Liver (tissue), 9 donors: Measurements from ENCODE around the gene GTF3C6. TPM values are rescaled to one million over a fixed set of nuclear protein-coding genes. Genes with fewer than 3 reads are reported as not detected.

Experiments used
- DNase-seq: peaks from one replicate; pipeline ENCODE4 v3.0.0-alpha.2; 2017; ENCODE audit warnings: low spot score
- H3K27ac ChIP-seq, 2 donors: one replicate each; pipeline ENCODE4 v1.7.0; 2013; ENCODE audit warnings: inconsistent platforms in 2 of 2, low read length in 2 of 2, control low read depth in 1 of 2, low read depth in 1 of 2, mild to moderate bottlenecking in 1 of 2
- H3K27me3 ChIP-seq, 4 donors: one replicate each; pipeline versions ENCODE4 v1.6.1 to v1.7.0; 2013; ENCODE audit warnings: low read length in 3 of 4, inconsistent platforms in 1 of 4, mild to moderate bottlenecking in 1 of 4, moderate library complexity in 1 of 4; ENCODE audit not compliant: control insufficient read depth in 4 of 4, insufficient read depth in 4 of 4
- H3K36me3 ChIP-seq, 4 donors: one replicate each; pipeline versions ENCODE4 v1.6.1 to v1.7.0; 2013; ENCODE audit warnings: low read length in 3 of 4, mild to moderate bottlenecking in 3 of 4, low read depth in 1 of 4, moderate library complexity in 1 of 4; ENCODE audit not compliant: control insufficient read depth in 4 of 4, insufficient read depth in 3 of 4
- H3K4me1 ChIP-seq, 4 donors: one replicate each; pipeline versions ENCODE4 v1.6.1 to v1.7.0; 2013; ENCODE audit warnings: low read length in 3 of 4, mild to moderate bottlenecking in 3 of 4, moderate library complexity in 1 of 4; ENCODE audit not compliant: control insufficient read depth in 4 of 4, insufficient read depth in 4 of 4
- H3K4me3 ChIP-seq, 3 donors: one replicate each; pipeline versions ENCODE4 v1.6.1 to v1.7.0; 2013; ENCODE audit warnings: low read length in 3 of 3, control low read depth in 1 of 3, low read depth in 1 of 3, mild to moderate bottlenecking in 1 of 3
- H3K9ac ChIP-seq, 2 donors: one replicate each; pipeline ENCODE4 v1.7.0; 2013; ENCODE audit warnings: low read length in 2 of 2, mild to moderate bottlenecking in 2 of 2, moderate library complexity in 2 of 2, control low read depth in 1 of 2, low read depth in 1 of 2
- H3K9me3 ChIP-seq, 4 donors: one replicate each; pipeline versions ENCODE4 v1.6.1 to v1.7.0; 2013; ENCODE audit warnings: low read length in 3 of 4; ENCODE audit not compliant: control insufficient read depth in 4 of 4
- CTCF ChIP-seq: fragments of 150-350 bp; IDR thresholded peaks from 2 replicates; pipeline ENCODE4 v1.5.1; 2017; ENCODE audit warnings: improper control_type of control experiment, low read depth, low read length; ENCODE audit not compliant: missing input control
- FOXA1 ChIP-seq: IDR thresholded peaks from 2 replicates; pipeline ENCODE4 v1.6.1; 2016; ENCODE audit warnings: antibody characterized with exemption
- FOXA2 ChIP-seq: IDR thresholded peaks from 2 replicates; pipeline ENCODE4 v1.6.1; 2016; ENCODE audit warnings: antibody characterized with exemption
- GABPA ChIP-seq, 2 donors: IDR thresholded peaks in 1 of 2; conservative IDR thresholded peaks in 1 of 2; 2 replicates each; pipeline ENCODE4 v1.6.1; 2016; ENCODE audit warnings: antibody characterized with exemption in 2 of 2, mild to moderate bottlenecking in 1 of 2, moderate library complexity in 1 of 2
- HNF4A ChIP-seq, 2 donors: conservative IDR thresholded peaks; 2 replicates each; pipeline ENCODE4 v1.6.1; 2016; ENCODE audit warnings: antibody characterized with exemption in 2 of 2, mild to moderate bottlenecking in 2 of 2
- HNF4G ChIP-seq: IDR thresholded peaks from 2 replicates; pipeline ENCODE4 v1.6.1; 2016; ENCODE audit warnings: antibody characterized with exemption
- JUND ChIP-seq, 2 donors: IDR thresholded peaks; 2 replicates each; pipeline ENCODE4 v1.6.1; 2016; ENCODE audit warnings: antibody characterized with exemption in 2 of 2
- MAX ChIP-seq: IDR thresholded peaks from 2 replicates; pipeline ENCODE4 v1.6.1; 2016; ENCODE audit warnings: antibody characterized with exemption
- REST ChIP-seq: IDR thresholded peaks from 2 replicates; pipeline ENCODE4 v1.6.1; 2016; ENCODE audit warnings: antibody characterized with exemption, mild to moderate bottlenecking
- RXRA ChIP-seq, 2 donors: IDR thresholded peaks; 2 replicates each; pipeline ENCODE4 v1.6.1; 2017 to 2018; ENCODE audit warnings: antibody characterized with exemption in 2 of 2, mild to moderate bottlenecking in 1 of 2
- YY1 ChIP-seq: IDR thresholded peaks from 2 replicates; pipeline ENCODE4 v1.6.1; 2016; ENCODE audit warnings: antibody characterized with exemption, mild to moderate bottlenecking
- WGBS: extraction: QIAGEN DNeasy Blood & Tissue Kit; methylation state at CpG from one replicate; pipeline ENCODE4 v1.1.7; 2013; 5-methylcytosine and 5-hydroxymethylcytosine counted together
- polyA plus RNA-seq, 2 donors: library from polyadenylated mRNA; stranded (reverse) in 1 of 2; unstranded in 1 of 2; fragments of 200-250 nt in 1 of 2; fragments of >200 nt in 1 of 2; fragmentation: Nextera tagmentation in 1 of 2; extraction: Ambion mirVana in 1 of 2; gene quantifications; one replicate each; pipeline versions ENCODE4 v1.2.1 to v1.2.3, GENCODE V29; 2013 to 2015
- total RNA-seq, 2 donors: library from RNA; depleted of rRNA; stranded (reverse); fragments of >200 nt; gene quantifications; one replicate each; pipeline ENCODE4 v1.2.3, GENCODE V29; 2014
- donor health status: healthy.
- donor health status: healthy.
- donor health status: healthy.
- donor health status: healthy.
- donor health status: healthy.

GTF3C6 gene
- total and polyA plus RNA-seq, 4 donors, result 16.3 to 53.3 (median 22.2) TPM

GRCh38 chr6:110980227-110980626 lies 21.7 kb downstream of the GTF3C6 start:
- H3K9ac ChIP-seq, result no peak overlapping the region
- no peak for DNase-seq
- H3K27me3 ChIP-seq, result no peaks in the 10 kb centered on the region
- H3K9me3 ChIP-seq, result peaks cover 0 to 1% (median 0%) of the 10 kb centered on the region in 4 donors
- no peak for TF ChIP-seq MAX
- TF ChIP-seq RXRA (IDR thresholded peaks at IDR 0.05), result no peak
- TF ChIP-seq REST, result no peak
- no peak for TF ChIP-seq YY1
- no peak for TF ChIP-seq HNF4G
- no peak overlapping the region for H3K4me3 ChIP-seq
- peaks cover 7 to 14% (median 12%) of the 10 kb centered on the region in 4 donors for H3K4me1 ChIP-seq
- WGBS, result 93% methylated on average over 5 of the region's 5 CpGs
- H3K27ac ChIP-seq, result no peak overlapping the region
- H3K36me3 ChIP-seq, result peaks cover 0 to under 1% (median 0%) of the 10 kb centered on the region in 4 donors

- no peak for DNase-seq
- H3K4me1 ChIP-seq, result peaks cover 7 to 14% (median 12%) of the 10 kb centered on the region in 4 donors
- H3K27ac ChIP-seq, result no peak overlapping the region
Observed at GRCh38 chr6:110980648-110981047, 22.1 kb downstream of the GTF3C6 start.

More at GRCh38 chr6:110980648-110981047, 22.1 kb downstream of the GTF3C6 start:
- Histone ChIP-seq H3K27me3 (no peaks in the 10 kb centered on the region), H3K4me3 (peak overlapping the region in 1 of 3 donors; percentile 95), H3K36me3 (peaks cover 0 to 3% (median 0%) of the 10 kb centered on the region in 4 donors), H3K9me3 (peaks cover 0 to 1% (median 0%) of the 10 kb centered on the region in 4 donors), H3K9ac (no peak overlapping the region)
- no peak for TF ChIP-seq REST
- TF ChIP-seq YY1, result no peak
- no peak for TF ChIP-seq MAX
- no peak for TF ChIP-seq RXRA (IDR thresholded peaks at IDR 0.05)
- TF ChIP-seq FOXA1, result no peak
- TF ChIP-seq GABPA (IDR thresholded peaks at IDR 0.05 in 1 of 2, conservative IDR thresholded peaks at IDR 0.05 in 1 of 2), result no peak
- TF ChIP-seq FOXA2, result no peak
- TF ChIP-seq JUND (IDR thresholded peaks at IDR 0.05), result no peak
- no peak for TF ChIP-seq CTCF
- no peak for TF ChIP-seq HNF4A (conservative IDR thresholded peaks at IDR 0.05)
- WGBS, result 98% methylated on average over 9 of the region's 9 CpGs
